ENCODE measurements around the gene TRAPPC3L. TPM values are rescaled to one million over a fixed set of nuclear protein-coding genes. Genes with fewer than 3 reads are reported as not detected.

Gene TRAPPC3L
- total and polyA plus RNA-seq, 2 of the 13 experiments (the other 11 are each of a cell fraction or from before 2014, with no cell fraction given) = not detected

DNA sequence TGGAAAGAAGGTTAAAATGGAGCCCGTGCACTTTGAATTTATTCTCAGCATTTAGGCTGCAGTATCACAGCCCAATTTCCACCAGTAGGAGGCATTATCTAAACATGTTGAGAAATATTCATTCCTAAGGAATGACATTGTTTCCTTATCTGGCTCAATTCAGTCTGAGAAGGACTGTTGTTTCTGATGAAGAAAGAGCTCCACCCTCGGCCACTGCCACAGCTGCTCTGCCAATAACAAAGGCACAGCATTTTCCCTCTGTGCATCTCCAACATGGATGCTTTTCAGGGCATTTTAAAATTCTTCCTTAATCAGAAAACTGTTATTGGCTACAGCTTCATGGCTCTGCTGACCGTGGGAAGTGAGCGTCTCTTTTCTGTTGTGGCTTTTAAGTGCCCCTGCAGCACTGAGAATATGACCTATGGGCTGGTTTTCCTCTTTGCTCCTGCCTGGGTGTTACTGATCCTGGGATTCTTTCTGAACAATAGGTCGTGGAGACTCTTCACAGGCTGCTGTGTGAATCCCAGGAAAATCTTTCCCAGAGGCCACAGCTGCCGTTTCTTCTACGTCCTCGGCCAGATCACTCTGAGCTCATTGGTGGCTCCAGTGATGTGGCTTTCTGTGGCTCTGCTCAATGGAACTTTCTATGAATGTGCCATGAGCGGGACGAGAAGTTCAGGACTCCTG lies 33.9 kb downstream of the TRAPPC3L start, which contains the start of gene CALHM5:
Gene CALHM5, plus strand, starts transcription at position 216 of the 687 bp plus-strand sequence. Its CDS starts 58 bp downstream, at position 274.
- in situ Hi-C loops (cut with HindIII; ENCODE audit: extremely low pct_ligation_motif_present, low pct_unique_long_range_greater_than_20kb) = no loop called here
- Histone ChIP-seq H2AFZ (ENCODE audit: low read length) (peak within 1 kb of the TSS; percentile 21), H3K27ac (ENCODE audit: extremely low read length, insufficient read depth, low read length) (no peak within 1 kb of the TSS), H3K79me2 (ENCODE audit: insufficient read depth, low read length) (no peaks in the 10 kb centered on the region), H3K4me3 (replicated peaks in 1 of 3; ENCODE audit: insufficient read depth in 1 of 3, low read depth in 2 of 3, low read length in 3 of 3) (no peak within 1 kb of the TSS), H3K4me2 (ENCODE audit: low read depth, low read length) (peak within 1 kb of the TSS; percentile 2; the same call in 1 of the 2 replicates), H3K9ac (ENCODE audit: insufficient read depth, low read depth, low read length) (no peak within 1 kb of the TSS), H4K20me1 (ENCODE audit: insufficient read depth, low read length) (no peaks in the 10 kb centered on the region), H3K9me3 (ENCODE audit: low read length) (no peaks in the 10 kb centered on the region), H3K4me1 (ENCODE audit: insufficient read depth, low read length) (no peaks in the 10 kb centered on the region), H3K36me3 (replicated peaks in 1 of 2; ENCODE audit: control insufficient read depth in 1 of 2, insufficient read depth in 2 of 2, low read length in 2 of 2) (no peaks in the 10 kb centered on the region), H3K27me3 (ENCODE audit: control insufficient read depth in 1 of 2, insufficient read depth in 2 of 2, low read length in 2 of 2) (no peaks in the 10 kb centered on the region)
- ChIA-PET POLR2A (no interaction called here), CTCF (ENCODE audit: low intra/inter-chr PET ratio, low total read pairs) (interaction anchor here (1.3 kb wide), 2 partner anchors 21 to 50 kb away, joined by 3 to 5 read pairs; no protein-coding TSS in a partner anchor)
- 20% methylated on average over 10 of the region's 10 CpGs for WGBS (ENCODE audit: low lambda C conversion rate)
- intact Hi-C loops (cut with micrococcal nuclease; ENCODE audit: unreplicated experiment) = no loop called here
- DNase-seq (ENCODE audit: low spot score) = no peak
- no peak for FAIRE-seq
- BruUV-seq (replicated peaks) = no TSS peak
- no peak for TF ChIP-seq SOX6 (IDR thresholded peaks at IDR 0.05)
- TF ChIP-seq SOX6 (CRISPR knock-in tag; IDR thresholded peaks at IDR 0.05) = peak; percentile 16; the same call in 1 of the 2 replicates
- peak; percentile 41 for TF ChIP-seq STAG1 (CRISPR knock-in tag; IDR thresholded peaks at IDR 0.05)
- TF ChIP-seq ZNF124 (CRISPR knock-in tag; IDR thresholded peaks at IDR 0.05) = no peak
- peak; percentile 42 for TF ChIP-seq CTCF (CRISPR knock-in tag; IDR thresholded peaks at IDR 0.05)
- peak; percentile 65 for ATAC-seq

GRCh38 chr6:116508527-116508926 lies 37.0 kb downstream of the TRAPPC3L start:
- Histone ChIP-seq H3K9ac (ENCODE audit: insufficient read depth, low read depth, low read length) (no peak overlapping the region), H3K79me2 (ENCODE audit: insufficient read depth, low read length) (no peaks in the 10 kb centered on the region), H3K9me3 (ENCODE audit: low read length) (no peaks in the 10 kb centered on the region), H3K4me1 (ENCODE audit: insufficient read depth, low read length) (no peaks in the 10 kb centered on the region), H3K27me3 (ENCODE audit: control insufficient read depth in 1 of 2, insufficient read depth in 2 of 2, low read length in 2 of 2) (no peaks in the 10 kb centered on the region), H3K4me3 (replicated peaks in 1 of 3; ENCODE audit: insufficient read depth in 1 of 3, low read depth in 2 of 3, low read length in 3 of 3) (no peak overlapping the region), H3K4me2 (ENCODE audit: low read depth, low read length) (no peak overlapping the region), H3K27ac (ENCODE audit: extremely low read length, insufficient read depth, low read length) (no peak overlapping the region), H3K36me3 (replicated peaks in 1 of 2; ENCODE audit: control insufficient read depth in 1 of 2, insufficient read depth in 2 of 2, low read length in 2 of 2) (no peaks in the 10 kb centered on the region), H2AFZ (ENCODE audit: low read length) (no peak overlapping the region), H4K20me1 (ENCODE audit: insufficient read depth, low read length) (no peaks in the 10 kb centered on the region)
- ATAC-seq = no peak
- intact Hi-C loops (cut with micrococcal nuclease; ENCODE audit: unreplicated experiment) (no loop called here), in situ Hi-C loops (cut with HindIII; ENCODE audit: extremely low pct_ligation_motif_present, low pct_unique_long_range_greater_than_20kb) (no loop called here)
- ChIA-PET CTCF (ENCODE audit: low intra/inter-chr PET ratio, low total read pairs) (no interaction called here), POLR2A (no interaction called here)
- DNase-seq (ENCODE audit: low spot score) = no peak
- no TSS peak for BruUV-seq (replicated peaks)
- FAIRE-seq = no peak
- TF ChIP-seq ELF1 (CRISPR knock-in tag; IDR thresholded peaks at IDR 0.05) (no peak), RCOR2 (CRISPR knock-in tag; IDR thresholded peaks at IDR 0.05) (no peak), ELK4 (CRISPR knock-in tag; IDR thresholded peaks at IDR 0.05; ENCODE audit: borderline replicate concordance) (no peak), ZNF614 (CRISPR knock-in tag; IDR thresholded peaks at IDR 0.05; ENCODE audit: borderline replicate concordance) (no peak), EED (CRISPR knock-in tag; IDR thresholded peaks at IDR 0.05) (no peak), ZBTB26 (CRISPR knock-in tag; IDR thresholded peaks at IDR 0.05; ENCODE audit: borderline replicate concordance) (no peak)

Data from HepG2 (cell line).